ENCODE results near the gene NT5C3B. TPM values are rescaled to one million over a fixed set of nuclear protein-coding genes. Genes with fewer than 3 reads are reported as not detected.

The NT5C3B gene
- total and polyA plus RNA-seq, 2 experiments from 2014 or later = 59.3 to 69.8 TPM

DNA sequence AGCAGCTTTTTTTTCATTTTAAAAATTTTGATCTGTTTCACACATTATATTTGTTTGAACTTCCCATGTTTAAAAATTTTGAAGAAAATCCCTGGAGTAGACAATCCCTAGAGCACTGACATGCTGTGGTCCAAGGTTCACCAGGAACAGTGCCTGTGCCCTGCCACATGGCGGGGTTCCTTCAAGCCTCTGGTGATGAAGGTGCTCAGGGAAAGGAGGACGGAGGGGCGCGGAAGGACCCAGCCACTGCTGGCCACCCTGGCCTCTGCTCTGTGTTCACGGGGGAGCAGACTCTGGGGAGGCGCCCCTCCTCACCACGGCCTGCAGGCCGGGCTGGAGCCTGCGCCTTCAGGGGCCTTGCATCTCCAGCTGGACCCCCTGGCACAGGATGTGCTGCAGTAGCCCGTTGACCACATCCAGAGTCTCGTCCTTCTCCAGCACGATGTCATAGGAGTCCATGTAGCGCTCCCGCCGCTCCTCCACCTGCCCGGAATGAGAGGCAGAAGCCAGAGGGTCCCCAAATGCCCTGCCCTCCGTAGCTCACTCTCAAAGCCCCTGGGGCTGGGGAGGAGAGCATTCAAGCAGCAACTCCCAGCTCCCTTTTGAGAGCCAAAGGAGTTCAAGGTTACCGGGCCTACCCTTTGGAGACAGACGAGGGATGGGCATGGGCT, 10.7 kb downstream of the NT5C3B start:
- H3K36me3 ChIP-seq (ENCODE audit: low read depth) = peaks cover 8% of the 10 kb centered on the region; the same call in 1 of the 2 replicates
- 89% methylated on average over 19 of the region's 19 CpGs for WGBS, 2 experiments (ENCODE audit: low coverage in 1 of 2, low lambda C conversion rate in 2 of 2, missing lambda C conversion rate in 2 of 2)
- in situ Hi-C loops (cut with MboI) = no loop called here

DNA sequence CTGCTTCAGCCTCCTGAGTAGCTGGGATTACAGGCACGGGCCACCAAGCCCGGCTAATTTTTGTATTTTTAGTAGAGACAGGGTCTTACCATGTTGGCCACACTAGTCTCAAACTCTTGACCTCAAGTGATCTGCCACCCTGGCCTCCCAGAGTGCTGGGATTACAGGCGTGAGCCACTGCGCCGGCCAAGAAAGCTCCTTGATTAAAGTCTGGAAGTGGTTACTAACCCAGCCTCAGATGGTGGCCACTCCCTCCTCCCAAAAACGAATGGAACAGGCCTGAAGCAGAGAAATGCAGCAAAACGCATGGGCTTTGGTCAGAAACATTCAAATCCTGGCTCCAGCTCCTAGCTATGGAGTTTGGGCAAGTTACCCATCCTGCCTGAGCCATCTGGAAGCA, 11.9 kb downstream of the NT5C3B start:
- H3K27ac ChIP-seq = peak overlapping the region; percentile 38; the same call in 1 of the 2 replicates
- no peaks in the 10 kb centered on the region for H3K36me3 ChIP-seq (ENCODE audit: low read depth)
- no peak overlapping the region for H3K4me3 ChIP-seq
- peak; percentile 58 for DNase-seq
- H3K79me2 ChIP-seq (ENCODE audit: insufficient read depth) = no peaks in the 10 kb centered on the region
- no peak overlapping the region for H2AFZ ChIP-seq
- no peak for TF ChIP-seq EZH2 (IDR thresholded peaks at IDR 0.05; ENCODE audit: insufficient read depth, poor library complexity, severe bottlenecking)
- TF ChIP-seq EZH2phosphoT487 (IDR thresholded peaks at IDR 0.05; ENCODE audit: insufficient read depth, low read depth) = no peak
- H3K9me3 ChIP-seq (ENCODE audit: low read depth) = no peaks in the 10 kb centered on the region
- no peak overlapping the region for H3K9ac ChIP-seq
- H3K27me3 ChIP-seq (replicated peaks; ENCODE audit: insufficient read depth) = no peaks in the 10 kb centered on the region
- H3K4me2 ChIP-seq (ENCODE audit: unreplicated experiment) = no peak overlapping the region
- H3K9me2 ChIP-seq (ENCODE audit: insufficient read depth) = no peaks in the 10 kb centered on the region
- WGBS, 2 experiments (ENCODE audit: low coverage in 1 of 2, low lambda C conversion rate in 2 of 2, missing lambda C conversion rate in 2 of 2) = 9 to 11% methylated on average over 7 of the region's 7 CpGs
- peaks cover 28% of the 10 kb centered on the region for H3F3A ChIP-seq (ENCODE audit: insufficient read depth)
- in situ Hi-C loops (cut with MboI) = no loop called here
- no peaks in the 10 kb centered on the region for H4K20me1 ChIP-seq (ENCODE audit: insufficient read depth)
- no peaks in the 10 kb centered on the region for H3K4me1 ChIP-seq (ENCODE audit: insufficient read depth)

More for the DNA sequence above, 10.7 kb downstream of the NT5C3B start:
- DNase-seq = no peak
- H3K4me1 ChIP-seq (ENCODE audit: insufficient read depth) = no peaks in the 10 kb centered on the region
- no peak overlapping the region for H2AFZ ChIP-seq
- no peaks in the 10 kb centered on the region for H3K27me3 ChIP-seq (replicated peaks; ENCODE audit: insufficient read depth)
- H3K9me2 ChIP-seq (ENCODE audit: insufficient read depth) = no peaks in the 10 kb centered on the region
- H3K79me2 ChIP-seq (ENCODE audit: insufficient read depth) = no peaks in the 10 kb centered on the region
- no peaks in the 10 kb centered on the region for H3K9me3 ChIP-seq (ENCODE audit: low read depth)
- TF ChIP-seq EZH2phosphoT487 (IDR thresholded peaks at IDR 0.05; ENCODE audit: insufficient read depth, low read depth) (no peak), EZH2 (IDR thresholded peaks at IDR 0.05; ENCODE audit: insufficient read depth, poor library complexity, severe bottlenecking) (no peak)
- H3K4me3 ChIP-seq = no peak overlapping the region
- no peak overlapping the region for H3K27ac ChIP-seq
- H3F3A ChIP-seq (ENCODE audit: insufficient read depth) = peaks cover 19% of the 10 kb centered on the region
- no peak overlapping the region for H3K9ac ChIP-seq
- no peak overlapping the region for H3K4me2 ChIP-seq (ENCODE audit: unreplicated experiment)
- no peaks in the 10 kb centered on the region for H4K20me1 ChIP-seq (ENCODE audit: insufficient read depth)

DNA sequence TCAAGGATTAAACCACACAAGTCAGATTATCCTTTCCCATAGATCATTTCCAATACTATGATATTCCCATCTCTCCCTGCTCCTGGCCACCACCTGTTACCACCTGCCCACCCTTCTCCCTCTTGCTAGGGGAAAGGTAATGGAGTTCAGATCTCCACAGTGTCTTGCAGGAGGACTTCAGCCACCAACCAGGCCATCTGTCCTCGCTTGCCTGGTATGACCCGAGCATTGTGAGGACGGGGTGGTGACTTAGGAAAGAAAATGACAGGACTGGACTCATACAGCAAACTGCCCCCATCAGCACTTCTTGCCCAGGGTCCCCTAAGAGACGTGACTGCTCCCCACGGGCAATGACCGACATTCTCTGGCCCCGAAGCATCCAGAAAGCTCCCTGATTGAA, 12.5 kb downstream of the NT5C3B start:
- Histone ChIP-seq H3K4me2 (ENCODE audit: unreplicated experiment) (no peak overlapping the region), H3K79me2 (ENCODE audit: insufficient read depth) (0 out of 2 replicates have a peak, but pooled peaks cover under 1% of the 10 kb centered on the region), H3K27ac (peak overlapping the region; percentile 38; the same call in 1 of the 2 replicates), H3K9ac (no peak overlapping the region), H2AFZ (no peak overlapping the region), H3F3A (ENCODE audit: insufficient read depth) (peaks cover 28% of the 10 kb centered on the region), H3K9me3 (ENCODE audit: low read depth) (no peaks in the 10 kb centered on the region), H3K36me3 (ENCODE audit: low read depth) (0 out of 2 replicates have a peak, but pooled peaks cover under 1% of the 10 kb centered on the region), H4K20me1 (ENCODE audit: insufficient read depth) (no peaks in the 10 kb centered on the region), H3K27me3 (replicated peaks; ENCODE audit: insufficient read depth) (no peaks in the 10 kb centered on the region), H3K9me2 (ENCODE audit: insufficient read depth) (no peaks in the 10 kb centered on the region), H3K4me1 (ENCODE audit: insufficient read depth) (no peaks in the 10 kb centered on the region), H3K4me3 (no peak overlapping the region)
- in situ Hi-C loops (cut with MboI) = no loop called here
- no peak for DNase-seq
- TF ChIP-seq EZH2 (IDR thresholded peaks at IDR 0.05; ENCODE audit: insufficient read depth, poor library complexity, severe bottlenecking) (no peak), EZH2phosphoT487 (IDR thresholded peaks at IDR 0.05; ENCODE audit: insufficient read depth, low read depth) (no peak)
- WGBS, 2 experiments (ENCODE audit: low coverage in 1 of 2, low lambda C conversion rate in 2 of 2, missing lambda C conversion rate in 2 of 2) = 76 to 81% methylated on average over 7 of the region's 7 CpGs

DNA sequence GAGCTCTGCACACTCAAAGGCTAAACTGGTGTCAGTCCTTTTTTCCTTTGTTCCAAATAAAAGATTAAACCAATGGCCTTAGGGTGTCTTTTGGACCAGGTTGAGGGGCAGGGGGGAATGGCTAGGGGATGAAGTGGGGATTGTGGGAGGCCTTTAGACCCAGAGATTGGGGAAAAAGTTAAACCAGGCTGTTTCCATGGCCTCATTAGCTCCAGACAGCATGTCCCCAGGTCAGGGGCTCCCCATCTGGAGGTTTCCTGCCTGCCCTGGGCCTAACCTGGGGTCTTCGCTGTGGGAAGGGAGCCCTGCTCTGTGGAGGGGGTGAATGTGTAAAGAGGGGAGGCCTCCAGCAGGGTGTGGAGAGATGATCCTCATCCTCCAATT, 12.9 kb downstream of the NT5C3B start:
- H4K20me1 ChIP-seq (ENCODE audit: insufficient read depth) = no peaks in the 10 kb centered on the region

More for the DNA sequence above, 12.9 kb downstream of the NT5C3B start:
- peaks cover 5% of the 10 kb centered on the region; the same call in 1 of the 2 replicates for H3K79me2 ChIP-seq (ENCODE audit: insufficient read depth)
- no peak for DNase-seq
- no peak overlapping the region for H3K9ac ChIP-seq
- H3K9me3 ChIP-seq (ENCODE audit: low read depth) = no peaks in the 10 kb centered on the region
- H2AFZ ChIP-seq = no peak overlapping the region
- no peaks in the 10 kb centered on the region for H3K4me1 ChIP-seq (ENCODE audit: insufficient read depth)
- no peaks in the 10 kb centered on the region for H3K9me2 ChIP-seq (ENCODE audit: insufficient read depth)
- no peaks in the 10 kb centered on the region for H3K27me3 ChIP-seq (replicated peaks; ENCODE audit: insufficient read depth)
- H3F3A ChIP-seq (ENCODE audit: insufficient read depth) = peaks cover 27% of the 10 kb centered on the region
- H3K4me2 ChIP-seq (ENCODE audit: unreplicated experiment) = no peak overlapping the region
- in situ Hi-C loops (cut with MboI) = no loop called here
- H3K4me3 ChIP-seq = no peak overlapping the region
- 92 to 100% methylated on average over 1 of the region's 1 CpG for WGBS, 2 experiments (ENCODE audit: low coverage in 1 of 2, low lambda C conversion rate in 2 of 2, missing lambda C conversion rate in 2 of 2)
- TF ChIP-seq EZH2phosphoT487 (IDR thresholded peaks at IDR 0.05; ENCODE audit: insufficient read depth, low read depth) (no peak), EZH2 (IDR thresholded peaks at IDR 0.05; ENCODE audit: insufficient read depth, poor library complexity, severe bottlenecking) (no peak)
- H3K36me3 ChIP-seq (ENCODE audit: low read depth) = peaks cover 5% of the 10 kb centered on the region; the same call in 1 of the 2 replicates
- no peak overlapping the region for H3K27ac ChIP-seq

All from GM23248 (cell line).